Thyroid gland (tissue), 4 donors: Measurements from ENCODE around the gene GRIA1.

Experiments used
- POLR2A ChIP-seq, 2 donors: fragments of 450-650 bp; IDR thresholded peaks; one replicate each; pipeline ENCODE4 v1.6.1; 2017; ENCODE audit warnings: antibody characterized with exemption in 2 of 2, mild to moderate bottlenecking in 2 of 2, moderate library complexity in 1 of 2
- TF ChIP-seq, protein P1 (sequence below), 6 experiments: fragments of 200-600 bp in 3 of 6; fragments of 450-650 bp in 3 of 6; sonication (generic) in 3 of 6; IDR thresholded peaks; one replicate each; pipeline ENCODE4 v1.5.1; 2016 to 2019; ENCODE audit warnings: antibody characterized with exemption in 6 of 6, mild to moderate bottlenecking in 2 of 6, inconsistent platforms in 1 of 6, moderate library complexity in 1 of 6

DNA sequence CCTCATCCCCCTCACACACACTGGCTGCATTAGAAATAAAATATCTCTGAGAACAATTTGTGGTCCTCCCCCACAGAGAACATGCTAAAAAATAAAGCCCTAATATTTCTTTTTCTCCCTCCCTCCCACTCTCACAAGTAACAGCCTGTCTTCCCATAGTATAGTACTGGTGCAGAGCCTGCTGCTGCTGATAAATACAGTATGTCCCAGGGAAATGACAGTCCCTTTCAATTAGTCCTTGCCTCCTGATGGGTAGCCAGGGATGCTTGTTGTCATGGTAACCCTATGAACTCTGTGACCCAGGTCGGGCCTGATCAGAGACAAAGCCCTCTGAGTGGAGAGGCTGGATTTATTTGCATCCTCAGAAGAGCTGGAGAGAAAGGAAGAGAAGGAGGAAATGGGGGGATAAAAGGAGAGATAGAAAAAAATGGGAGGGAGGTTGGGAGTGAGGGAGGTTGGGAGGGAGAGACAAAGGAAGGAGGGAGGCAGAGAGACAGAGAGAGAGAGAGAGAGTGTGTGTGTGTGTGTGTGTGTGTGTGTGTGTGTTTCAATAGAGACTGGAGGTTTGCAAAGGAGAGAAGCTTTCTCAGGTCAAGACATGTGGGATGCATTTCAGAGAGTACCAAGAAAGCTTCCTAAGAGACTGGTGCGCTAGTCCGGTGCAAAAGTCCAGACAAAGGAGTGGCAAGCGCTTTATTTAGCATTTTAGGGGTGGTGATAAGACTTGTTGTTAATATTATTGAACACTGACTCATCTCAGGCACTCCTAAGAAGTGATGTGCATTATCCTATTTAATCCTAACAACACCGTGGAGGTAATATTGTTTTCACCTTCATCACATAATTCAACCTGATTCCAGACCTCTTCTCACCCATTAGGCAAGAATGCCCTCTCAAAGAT is 287.5 kb downstream of the GRIA1 start:
- TF ChIP-seq, protein P1, sequence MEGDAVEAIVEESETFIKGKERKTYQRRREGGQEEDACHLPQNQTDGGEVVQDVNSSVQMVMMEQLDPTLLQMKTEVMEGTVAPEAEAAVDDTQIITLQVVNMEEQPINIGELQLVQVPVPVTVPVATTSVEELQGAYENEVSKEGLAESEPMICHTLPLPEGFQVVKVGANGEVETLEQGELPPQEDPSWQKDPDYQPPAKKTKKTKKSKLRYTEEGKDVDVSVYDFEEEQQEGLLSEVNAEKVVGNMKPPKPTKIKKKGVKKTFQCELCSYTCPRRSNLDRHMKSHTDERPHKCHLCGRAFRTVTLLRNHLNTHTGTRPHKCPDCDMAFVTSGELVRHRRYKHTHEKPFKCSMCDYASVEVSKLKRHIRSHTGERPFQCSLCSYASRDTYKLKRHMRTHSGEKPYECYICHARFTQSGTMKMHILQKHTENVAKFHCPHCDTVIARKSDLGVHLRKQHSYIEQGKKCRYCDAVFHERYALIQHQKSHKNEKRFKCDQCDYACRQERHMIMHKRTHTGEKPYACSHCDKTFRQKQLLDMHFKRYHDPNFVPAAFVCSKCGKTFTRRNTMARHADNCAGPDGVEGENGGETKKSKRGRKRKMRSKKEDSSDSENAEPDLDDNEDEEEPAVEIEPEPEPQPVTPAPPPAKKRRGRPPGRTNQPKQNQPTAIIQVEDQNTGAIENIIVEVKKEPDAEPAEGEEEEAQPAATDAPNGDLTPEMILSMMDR (IDR thresholded peaks at IDR 0.05) = no peak
- no peak for TF ChIP-seq POLR2A (IDR thresholded peaks at IDR 0.05)
